ENCODE measurements around the gene ZBTB47. TPM values are rescaled to one million over a fixed set of nuclear protein-coding genes. Genes with fewer than 3 reads are reported as not detected.

The ZBTB47 gene
- total RNA-seq, 4 donors from 2014 or later, result 10.0 to 44.1 (median 19.7) TPM

DNA sequence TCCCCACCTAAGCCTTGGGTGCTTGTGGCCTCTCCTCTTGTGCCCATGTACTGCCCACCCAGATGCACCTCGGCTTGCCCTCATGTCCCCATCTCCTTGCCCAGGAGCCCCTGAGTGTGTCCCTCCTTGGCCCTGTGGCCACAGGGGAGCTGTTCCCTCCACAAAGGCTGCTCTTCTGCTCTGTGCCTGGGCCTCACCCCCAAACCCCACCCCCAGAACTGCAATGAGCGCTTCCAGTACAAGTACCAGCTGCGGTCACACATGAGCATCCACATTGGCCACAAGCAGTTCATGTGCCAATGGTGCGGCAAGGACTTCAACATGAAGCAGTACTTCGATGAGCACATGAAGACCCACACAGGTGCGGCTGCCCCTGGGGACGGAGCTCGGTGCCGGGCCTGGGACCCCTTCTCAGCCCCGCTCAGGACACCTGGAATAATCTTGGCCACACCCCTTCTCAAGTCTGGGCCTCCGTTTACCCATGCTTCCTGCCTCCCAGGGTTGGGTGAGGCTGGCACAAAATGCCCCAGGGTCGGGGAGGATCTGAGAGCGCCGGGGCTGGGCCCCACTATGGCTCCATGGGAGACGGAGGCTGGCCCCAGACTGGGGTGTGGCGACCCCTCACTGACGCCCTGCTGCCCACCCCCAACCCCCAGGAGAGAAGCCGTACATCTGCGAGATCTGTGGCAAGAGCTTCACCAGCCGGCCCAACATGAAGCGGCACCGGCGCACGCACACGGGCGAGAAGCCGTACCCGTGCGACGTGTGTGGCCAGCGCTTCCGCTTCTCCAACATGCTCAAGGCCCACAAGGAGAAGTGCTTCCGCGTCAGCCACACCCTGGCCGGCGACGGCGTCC lies 10.3 kb downstream of the ZBTB47 start:
- Histone ChIP-seq H3K27me3 (no peaks in the 10 kb centered on the region), H3K4me3 (no peak overlapping the region), H3K9me3 (no peaks in the 10 kb centered on the region), H3K27ac (no peak overlapping the region), H3K36me3 (no peaks in the 10 kb centered on the region), H3K4me1 (peaks cover 0 to 27% (median 3%) of the 10 kb centered on the region in 4 donors)
- 82% methylated on average over 14 of the region's 38 CpGs; no CpG with 5 or more reads in 1 of the 2 donors for WGBS, 2 donors (ENCODE audit: low coverage in 1 of 2)
- DNase-seq, result no peak
- intact Hi-C loops (cut with DNase I; ENCODE audit: low total_unique reads), result no loop called here
- in situ Hi-C loops (cut with MboI; ENCODE audit: low pct_ligation_motif_present in 1 of 4, low pct_unique_long_range_greater_than_20kb in 1 of 4, low sequenced_read_pairs in 3 of 4), result no loop called here
- no peak for TF ChIP-seq CTCF (IDR thresholded peaks at IDR 0.05)
- no peak for TF ChIP-seq POLR2A (IDR thresholded peaks at IDR 0.05)
- no peak for TF ChIP-seq EP300 (IDR thresholded peaks at IDR 0.05; ENCODE audit: low read depth)
- no peak for TF ChIP-seq POLR2AphosphoS5 (IDR thresholded peaks at IDR 0.05)

DNA sequence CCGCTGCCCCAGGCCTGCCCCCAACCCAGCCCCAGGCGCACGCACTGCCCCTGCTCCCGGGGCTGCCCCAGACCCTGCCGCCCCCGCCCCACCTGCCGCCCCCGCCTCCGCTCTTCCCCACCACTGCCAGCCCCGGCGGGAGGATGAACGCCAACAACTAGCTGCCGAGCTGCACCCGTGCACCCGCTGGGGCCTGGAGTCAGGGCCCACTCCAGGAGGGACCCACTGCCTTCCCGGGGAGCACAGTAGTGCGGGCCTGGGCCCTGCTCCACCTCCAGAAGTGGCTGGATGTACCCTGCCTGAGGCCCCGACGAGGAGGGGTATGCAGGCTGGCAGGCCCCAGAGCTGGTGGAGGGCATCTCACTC lies 10.9 kb downstream of the ZBTB47 start:
- intact Hi-C loops (cut with DNase I; ENCODE audit: low total_unique reads), result no loop called here
- 98% methylated on average over 4 of the region's 19 CpGs; no CpG with 5 or more reads in 1 of the 2 donors for WGBS, 2 donors (ENCODE audit: low coverage in 1 of 2)
- H3K27ac ChIP-seq, result no peak overlapping the region

GRCh38 chr3:42665050-42665878 lies 11.8 kb downstream of the ZBTB47 start:
- no peak for TF ChIP-seq EP300 (IDR thresholded peaks at IDR 0.05; ENCODE audit: low read depth)
- no peaks in the 10 kb centered on the region for H3K27me3 ChIP-seq
- no peak for DNase-seq
- H3K36me3 ChIP-seq, result no peaks in the 10 kb centered on the region
- no peak overlapping the region for H3K27ac ChIP-seq
- in situ Hi-C loops (cut with MboI; ENCODE audit: low pct_ligation_motif_present in 1 of 4, low pct_unique_long_range_greater_than_20kb in 1 of 4, low sequenced_read_pairs in 3 of 4), result no loop called here
- H3K4me1 ChIP-seq, result peaks cover 0 to 17% (median 3%) of the 10 kb centered on the region in 4 donors
- H3K4me3 ChIP-seq, result no peak overlapping the region
- WGBS, 2 donors (ENCODE audit: low coverage in 1 of 2), result 86% methylated on average over 15 of the region's 15 CpGs; no CpG with 5 or more reads in 1 of the 2 donors
- H3K9me3 ChIP-seq, result no peaks in the 10 kb centered on the region
- intact Hi-C loops (cut with DNase I; ENCODE audit: low total_unique reads), result no loop called here

More for the DNA sequence above, 10.9 kb downstream of the ZBTB47 start:
- Histone ChIP-seq H3K9me3 (no peaks in the 10 kb centered on the region), H3K4me3 (no peak overlapping the region), H3K4me1 (peaks cover 0 to 25% (median 3%) of the 10 kb centered on the region in 4 donors), H3K27me3 (no peaks in the 10 kb centered on the region), H3K36me3 (no peaks in the 10 kb centered on the region)
- in situ Hi-C loops (cut with MboI; ENCODE audit: low pct_ligation_motif_present in 1 of 4, low pct_unique_long_range_greater_than_20kb in 1 of 4, low sequenced_read_pairs in 3 of 4), result no loop called here
- no peak for TF ChIP-seq CTCF (IDR thresholded peaks at IDR 0.05)
- TF ChIP-seq EP300 (IDR thresholded peaks at IDR 0.05; ENCODE audit: low read depth), result no peak
- TF ChIP-seq POLR2A (IDR thresholded peaks at IDR 0.05), result no peak
- TF ChIP-seq POLR2AphosphoS5 (IDR thresholded peaks at IDR 0.05), result no peak
- DNase-seq, result no peak

- in situ Hi-C loops (cut with MboI; ENCODE audit: low pct_ligation_motif_present in 1 of 4, low pct_unique_long_range_greater_than_20kb in 1 of 4, low sequenced_read_pairs in 3 of 4) (no loop called here), intact Hi-C loops (cut with DNase I; ENCODE audit: low total_unique reads) (no loop called here)
- DNase-seq, result no peak
- Histone ChIP-seq H3K27me3 (no peaks in the 10 kb centered on the region), H3K9me3 (no peaks in the 10 kb centered on the region), H3K36me3 (no peaks in the 10 kb centered on the region), H3K4me3 (no peak overlapping the region), H3K27ac (no peak overlapping the region), H3K4me1 (peaks cover 0 to 17% (median 3%) of the 10 kb centered on the region in 4 donors)
- no peak for TF ChIP-seq POLR2A (IDR thresholded peaks at IDR 0.05)
- no peak for TF ChIP-seq POLR2AphosphoS5 (IDR thresholded peaks at IDR 0.05)
- no peak for TF ChIP-seq CTCF (IDR thresholded peaks at IDR 0.05)
- TF ChIP-seq EP300 (IDR thresholded peaks at IDR 0.05; ENCODE audit: low read depth), result no peak
- WGBS, 2 donors (ENCODE audit: low coverage in 1 of 2), result 67% methylated on average over 8 of the region's 8 CpGs; no CpG with 5 or more reads in 1 of the 2 donors
Measured at GRCh38 chr3:42666022-42666421, 12.5 kb downstream of the ZBTB47 start.
